IMR-90 (cell line): ENCODE results near the gene EHBP1. TPM values are rescaled to one million over a fixed set of nuclear protein-coding genes. Genes with fewer than 3 reads are reported as not detected.

ENCODE experiments used
- ATAC-seq: fragments of 200-7000 bp; cut with Tn5 transposase; 2 replicates; pipeline ENCODE4 v1.9.1; 2020; ENCODE audit warnings: low read depth, mild to moderate bottlenecking, moderate library complexity
- BruUV-seq: library from RNA; stranded (reverse); fragments of 400-500 nt; replicated peaks from 2 replicates; lab custom pipeline; 2021; lab: Mats Ljungman, UMichigan
- CTCF ChIA-PET: fragments of 300-600 bp; formaldehyde crosslinking; extraction: SDS; loops from one replicate; lab custom pipeline; 2021; ENCODE audit warnings: antibody characterized with exemption; lab: Yijun Ruan, JAX
- POLR2A ChIA-PET: fragments of 300-600 bp; sonication (Branson Sonifier 250); formaldehyde crosslinking; loops from one replicate; lab custom pipeline; 2022; ENCODE audit warnings: antibody characterized with exemption; ENCODE audit not compliant: unreplicated experiment; lab: Charles Lee
- DNase-seq: peaks from one replicate; pipeline ENCODE4 v3.0.0; 2013
- H2AFZ ChIP-seq: replicated peaks from 2 replicates; pipeline ENCODE3; 2013; ENCODE audit warnings: low read length, mild to moderate bottlenecking; ENCODE audit not compliant: poor library complexity
- H2AK5ac ChIP-seq: 2 replicates; pipeline ENCODE4 v1.6.1; 2013; ENCODE audit warnings: low read depth, low read length, inconsistent platforms
- H2AK9ac ChIP-seq: replicated peaks from 2 replicates; pipeline ENCODE3; 2013; ENCODE audit warnings: mild to moderate bottlenecking, low read depth, low read length, moderate library complexity; ENCODE audit not compliant: poor library complexity
- H2BK120ac ChIP-seq: 2 replicates; pipeline ENCODE4 v1.6.1; 2013; ENCODE audit warnings: low read depth, low read length, inconsistent platforms
- H2BK15ac ChIP-seq: 3 replicates; pipeline ENCODE4 v1.6.1; 2013; ENCODE audit warnings: low read depth, low read length, inconsistent platforms
- H2BK20ac ChIP-seq: 2 replicates; pipeline ENCODE4 v1.6.1; 2013; ENCODE audit warnings: low read depth, mild to moderate bottlenecking, inconsistent platforms, low read length, moderate library complexity
- H2BK5ac ChIP-seq: 2 replicates; pipeline ENCODE4 v1.6.1; 2013; ENCODE audit warnings: mild to moderate bottlenecking, low read depth, low read length, inconsistent platforms; ENCODE audit not compliant: poor library complexity, severe bottlenecking
- H3K14ac ChIP-seq: replicated peaks from 2 replicates; pipeline ENCODE4 v1.6.1; 2013; ENCODE audit warnings: low read depth, low read length, inconsistent platforms
- H3K18ac ChIP-seq: 2 replicates; pipeline ENCODE4 v1.6.1; 2013; ENCODE audit warnings: low read depth, low read length, control low read depth
- H3K23ac ChIP-seq: 2 replicates; pipeline ENCODE4 v1.6.1; 2013; ENCODE audit warnings: low read depth, low read length, inconsistent platforms
- H3K27ac ChIP-seq: 2 replicates; pipeline ENCODE4 v1.5.1; 2013; ENCODE audit warnings: mild to moderate bottlenecking, control low read depth, low read length; ENCODE audit not compliant: insufficient read depth
- H3K27me3 ChIP-seq: 2 replicates; pipeline ENCODE4 v1.6.1; 2013; ENCODE audit warnings: low read length; ENCODE audit not compliant: control insufficient read depth, insufficient read depth
- H3K36me3 ChIP-seq: 2 replicates; pipeline ENCODE4 v1.6.1; 2013; ENCODE audit warnings: low read length, mixed read lengths; ENCODE audit not compliant: control insufficient read depth, insufficient read depth
- H3K4ac ChIP-seq: 2 replicates; pipeline ENCODE4 v1.6.1; 2013; ENCODE audit warnings: low read depth, low read length, inconsistent platforms
- H3K4me1 ChIP-seq: 2 replicates; pipeline ENCODE4 v1.6.1; 2013; ENCODE audit warnings: low read length, mixed read lengths; ENCODE audit not compliant: control insufficient read depth, insufficient read depth
- H3K4me2 ChIP-seq: 2 replicates; pipeline ENCODE4 v1.6.1; 2013; ENCODE audit warnings: low read depth, mild to moderate bottlenecking, control low read depth, low read length, moderate library complexity
- H3K4me3 ChIP-seq: 2 replicates; pipeline ENCODE4 v1.5.1; 2013; ENCODE audit warnings: low read depth, mild to moderate bottlenecking, control low read depth, low read length, moderate library complexity; ENCODE audit not compliant: insufficient read depth
- H3K56ac ChIP-seq: 2 replicates; pipeline ENCODE4 v1.6.1; 2013; ENCODE audit warnings: low read length, inconsistent platforms; ENCODE audit not compliant: insufficient read depth; ENCODE audit errors: extremely low read depth
- H3K79me1 ChIP-seq, 2 experiments: 2 replicates each; pipeline ENCODE4 v1.6.1; 2013; ENCODE audit warnings: low read length in 2 of 2, inconsistent platforms in 1 of 2, low read depth in 1 of 2
- H3K9ac ChIP-seq: 2 replicates; pipeline ENCODE4 v1.6.1; 2013; ENCODE audit warnings: low read depth, low read length, control low read depth
- H3K9me1 ChIP-seq: 2 replicates; pipeline ENCODE4 v1.6.1; 2013; ENCODE audit warnings: low read length, inconsistent platforms; ENCODE audit not compliant: insufficient read depth
- H3K9me3 ChIP-seq: 2 replicates; pipeline ENCODE4 v1.6.1; 2013; ENCODE audit warnings: low read length; ENCODE audit not compliant: control insufficient read depth, insufficient read depth
- H4K20me1 ChIP-seq: 2 replicates; pipeline ENCODE4 v1.6.1; 2013; ENCODE audit warnings: low read length, inconsistent platforms; ENCODE audit not compliant: insufficient read depth
- H4K5ac ChIP-seq: 2 replicates; pipeline ENCODE4 v1.6.1; 2013; ENCODE audit warnings: mild to moderate bottlenecking, low read depth, low read length, control low read depth
- H4K8ac ChIP-seq, 2 experiments: 2 replicates each; pipeline ENCODE4 v1.6.1; 2013; ENCODE audit warnings: low read depth in 2 of 2, low read length in 2 of 2, control low read depth in 1 of 2, inconsistent platforms in 1 of 2
- H4K91ac ChIP-seq: 2 replicates; pipeline ENCODE4 v1.6.1; 2013; ENCODE audit warnings: low read depth, low read length, inconsistent platforms; ENCODE audit not compliant: insufficient read depth
- BHLHE40 ChIP-seq: fragments of 150-350 bp; IDR thresholded peaks from 2 replicates; pipeline ENCODE4 v1.6.1; 2016; ENCODE audit warnings: mild to moderate bottlenecking, low read depth, low read length
- CTCF ChIP-seq: conservative IDR thresholded peaks from 2 replicates; pipeline ENCODE4 v1.5.1; 2012; ENCODE audit warnings: mild to moderate bottlenecking, low read depth, low read length, improper control_type of control experiment
- MXI1 ChIP-seq: IDR thresholded peaks from 2 replicates; pipeline ENCODE4 v1.6.1; 2012; ENCODE audit warnings: low read depth, mild to moderate bottlenecking, low read length, moderate library complexity, borderline replicate concordance
- POLR2A ChIP-seq: IDR thresholded peaks from 2 replicates; pipeline ENCODE4 v1.6.1; 2012; ENCODE audit warnings: mild to moderate bottlenecking, low read depth, low read length
- RAD21 ChIP-seq: IDR thresholded peaks from 2 replicates; pipeline ENCODE4 v1.6.1; 2012; ENCODE audit warnings: low read length, improper control_type of control experiment
- RCOR1 ChIP-seq: IDR thresholded peaks from 2 replicates; pipeline ENCODE4 v1.6.1; 2012; ENCODE audit warnings: mild to moderate bottlenecking, low read length, improper control_type of control experiment; ENCODE audit not compliant: insufficient replicate concordance
- RFX5 ChIP-seq: IDR thresholded peaks from 2 replicates; pipeline ENCODE4 v1.8.0; 2012; ENCODE audit warnings: low read depth, mild to moderate bottlenecking, low read length, moderate library complexity
- USF2 ChIP-seq: fragments of 150-350 bp; IDR thresholded peaks from 2 replicates; pipeline ENCODE4 v1.6.1; 2017; ENCODE audit warnings: mild to moderate bottlenecking, antibody characterized with exemption, low read length, low read depth
- WGBS, 2 experiments: methylation state at CpG; one replicate each; pipeline versions ENCODE4 v1.1.5 to v1.1.7; 2013; ENCODE audit warnings: missing lambda C conversion rate in 2 of 2; ENCODE audit not compliant: insufficient read length in 1 of 2; ENCODE audit errors: extremely low coverage in 2 of 2; 5-methylcytosine and 5-hydroxymethylcytosine counted together
- dilution Hi-C: fragments of 300-500 bp; cut with HindIII; formaldehyde crosslinking; loops from one replicate; pipeline ENCODE4 v1.14.3; 2018; ENCODE audit warnings: low sequenced_read_pairs; ENCODE audit not compliant: unreplicated experiment
- in situ Hi-C: fragments of 300-500 bp; cut with MboI; formaldehyde crosslinking; loops from 3 replicates; pipeline ENCODE4 v1.14.3; 2019; ENCODE audit warnings: low sequenced_read_pairs, inconsistent platforms, mixed read lengths
- intact Hi-C: fragments of 100-400 bp; cut with micrococcal nuclease; formaldehyde crosslinking; loops from 2 replicates; pipeline ENCODE4 v1.10.0; 2022
- polyA plus RNA-seq, 3 experiments: library from polyadenylated mRNA; depleted of rRNA; stranded (reverse); fragments of >200 nt; gene quantifications; 2 replicates each; pipeline ENCODE4 v1.2.3, GENCODE V29; 2012; ENCODE audit warnings: low replicate concordance in 1 of 3
- total RNA-seq: library from RNA; depleted of rRNA; stranded (reverse); fragments of >200 nt; gene quantifications from 2 replicates; pipeline ENCODE4 v1.2.3, GENCODE V29; 2012

EHBP1 gene
- total and polyA plus RNA-seq, 2 of the 4 experiments (the other 2 are of a cell fraction): 28.3 to 44.4 TPM

GRCh38 chr2:62801110-62801509, 95.6 kb downstream of the EHBP1 start:
- Histone ChIP-seq H3K27ac (no peak overlapping the region), H4K20me1 (no peaks in the 10 kb centered on the region), H3K9me3 (no peaks in the 10 kb centered on the region; the same call in 1 of the 2 replicates), H3K4ac (no peak overlapping the region), H2BK5ac (no peak overlapping the region), H2BK15ac (no peak overlapping the region), H3K9me1 (no peaks in the 10 kb centered on the region), H4K5ac (no peak overlapping the region), H4K8ac (no peak overlapping the region), H3K23ac (no peak overlapping the region), H3K36me3 (no peaks in the 10 kb centered on the region), H3K9ac (no peak overlapping the region), H3K4me2 (no peak overlapping the region), H3K18ac (no peak overlapping the region), H2AK5ac (no peak overlapping the region), H2AK9ac (no peak overlapping the region), H4K91ac (no peak overlapping the region), H3K14ac (no peak overlapping the region), H2AFZ (no peak overlapping the region), H3K79me1 (peaks cover 17 to 34% of the 10 kb centered on the region in 2 experiments), H3K27me3 (no peaks in the 10 kb centered on the region), H2BK120ac (no peak overlapping the region), H3K4me1 (no peaks in the 10 kb centered on the region), H2BK20ac (no peak overlapping the region), H3K56ac (no peak overlapping the region), H3K4me3 (no peak overlapping the region)
- ATAC-seq: no peak
- BruUV-seq: no TSS peak
- in situ Hi-C loops: no loop called here
- intact Hi-C loops: no loop called here
- dilution Hi-C loops: no loop called here
- TF ChIP-seq RFX5 (no peak), POLR2A (no peak), BHLHE40 (no peak), USF2 (no peak), RCOR1 (no peak), RAD21 (no peak), MXI1 (no peak), CTCF (no peak)
- CTCF ChIA-PET: no interaction called here
- no CpG with 5 or more reads among the region's 4 CpGs for WGBS, 2 experiments
- no peak for DNase-seq
- POLR2A ChIA-PET: no interaction called here
